Measurements from ENCODE around the gene SERPINI1. TPM values are rescaled to one million over a fixed set of nuclear protein-coding genes. Genes with fewer than 3 reads are reported as not detected.

The SERPINI1 gene, protein sequence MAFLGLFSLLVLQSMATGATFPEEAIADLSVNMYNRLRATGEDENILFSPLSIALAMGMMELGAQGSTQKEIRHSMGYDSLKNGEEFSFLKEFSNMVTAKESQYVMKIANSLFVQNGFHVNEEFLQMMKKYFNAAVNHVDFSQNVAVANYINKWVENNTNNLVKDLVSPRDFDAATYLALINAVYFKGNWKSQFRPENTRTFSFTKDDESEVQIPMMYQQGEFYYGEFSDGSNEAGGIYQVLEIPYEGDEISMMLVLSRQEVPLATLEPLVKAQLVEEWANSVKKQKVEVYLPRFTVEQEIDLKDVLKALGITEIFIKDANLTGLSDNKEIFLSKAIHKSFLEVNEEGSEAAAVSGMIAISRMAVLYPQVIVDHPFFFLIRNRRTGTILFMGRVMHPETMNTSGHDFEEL
- 10.3 and 11.1 TPM in 2 replicates for total RNA-seq

GRCh38 chr3:167735233-167736138 is at the start of gene SERPINI1:
TSS of gene SERPINI1 (plus strand) at chr3:167735721. CDS start at chr3:167789129, 53,408 bp downstream.

DNA sequence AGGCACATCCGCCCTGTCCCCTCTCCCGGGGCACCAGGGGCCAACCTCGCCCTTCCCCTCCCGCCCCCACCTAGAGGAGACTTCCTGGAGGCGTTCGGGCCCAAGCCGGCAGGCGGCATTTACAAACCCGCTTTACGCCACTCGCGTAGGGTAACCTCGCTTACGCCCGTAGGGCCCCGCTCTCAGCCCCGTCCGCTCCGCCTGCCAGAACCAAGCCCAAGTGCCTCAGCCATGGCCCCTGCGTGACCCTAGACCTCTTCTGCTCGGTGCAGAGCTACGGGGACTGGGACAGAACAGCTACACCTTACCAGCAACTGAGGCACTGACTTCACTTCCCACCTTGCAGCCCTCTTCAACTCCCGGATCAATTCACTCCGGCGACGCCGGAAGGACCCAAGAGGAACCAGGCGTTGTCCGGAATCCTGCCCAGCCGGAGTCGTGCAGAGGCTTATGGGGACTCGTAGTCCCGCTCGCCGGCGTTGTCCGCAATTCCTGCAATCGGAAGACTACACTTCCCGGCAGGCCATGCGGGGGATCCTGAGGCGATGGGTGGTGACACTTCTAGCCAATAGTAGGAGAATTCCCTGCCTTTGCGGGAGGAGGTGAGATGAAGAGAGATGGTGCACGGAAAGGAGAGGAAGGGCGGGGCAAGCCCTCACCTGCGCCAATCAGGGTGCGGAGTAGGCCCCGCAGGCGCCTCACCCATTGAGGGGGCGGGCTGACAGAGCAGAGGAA is 856 bp upstream of the SERPINI1 start, which contains the start of gene PDCD10:
Gene PDCD10, minus strand, starts transcription at position 395 of the 735 bp plus-strand sequence. CDS start 14,735 bp downstream, outside the sequence.

Small RNA genes within 50 kb of the gene (small RNA-seq; reads per million reads assigned to genes)
- not detected for gene HMGN1P8

Other genes starting within 250 kb of the SERPINI1 start
- gene WDR49, start 81.8 kb upstream of the SERPINI1 start, total RNA-seq: 0.26 and 0.65 TPM in 2 replicates
- gene PDCD10, start 829 bp upstream of the SERPINI1 start, total RNA-seq: 66.2 and 66.4 TPM in 2 replicates